Measurements from ENCODE around the gene ZDHHC16. TPM values are rescaled to one million over a fixed set of nuclear protein-coding genes. Genes with fewer than 3 reads are reported as not detected.
"Not testable (repeated sequence)": the region's sequence is repeated elsewhere in the genome, so short reads cannot be mapped to it uniquely, and the experiment has no call there.

The ZDHHC16 gene
- total RNA-seq = 28.0 TPM
- long read RNA-seq, transcript ZDHHC16-202 (10 exons, 1,718 nt) = minor isoform, 28 of 156 reads
- long read RNA-seq, transcript ZDHHC16-203 (10 exons, 1,647 nt) = minor isoform, 5 of 156 reads
- long read RNA-seq, transcript ZDHHC16-206 (11 exons, 1,798 nt) = major isoform, 49 of 156 reads
- long read RNA-seq, partial matches to known transcripts = 27 of 156 reads
- long read RNA-seq, other reads (novel, unspliced or antisense) = 39 of 156 reads

DNA sequence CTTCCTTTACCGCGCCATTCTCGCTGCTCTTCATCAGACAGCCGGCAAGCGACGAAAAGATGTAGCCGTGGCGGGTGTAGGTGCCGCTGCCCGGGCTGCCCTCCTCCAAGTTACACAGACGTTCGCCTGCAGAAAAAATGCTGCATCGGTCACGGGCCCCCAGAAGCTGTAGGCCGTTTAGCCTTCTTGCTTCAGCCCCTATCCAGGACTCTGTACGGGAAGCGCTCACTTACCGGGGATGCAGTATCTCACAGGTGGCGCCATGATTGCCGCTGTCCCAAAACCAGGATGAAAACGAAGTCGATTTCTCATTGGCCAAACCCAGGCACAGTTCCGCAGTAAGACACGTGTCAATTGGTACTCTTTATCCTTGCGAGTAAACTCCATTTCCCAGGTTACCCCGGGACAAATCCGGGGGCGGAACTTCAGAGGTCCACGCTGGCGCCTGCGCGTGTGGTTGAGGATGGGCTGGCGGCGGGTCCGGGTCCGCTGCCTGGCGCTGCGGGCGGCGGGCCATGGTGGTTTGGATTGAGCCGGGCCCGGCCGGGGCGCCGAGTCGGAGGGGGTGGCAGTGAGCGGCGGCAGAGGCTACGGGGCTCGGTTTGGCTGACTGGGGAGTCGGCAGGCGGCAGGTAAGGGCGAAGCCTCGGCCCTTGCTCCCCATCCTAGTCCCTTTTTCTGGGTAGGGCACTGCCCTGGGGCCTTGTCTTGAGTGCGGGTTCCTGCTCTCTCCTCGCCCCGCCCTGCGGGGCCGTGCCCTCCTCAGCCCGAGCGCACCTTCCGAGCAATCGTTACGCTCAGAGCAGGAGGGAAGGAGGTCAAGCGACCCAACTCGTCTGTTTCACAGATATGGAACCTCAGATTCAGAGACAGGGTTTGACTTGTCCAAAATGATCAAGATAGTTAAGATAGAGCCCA, at the start of gene ZDHHC16, which contains the start of gene EXOSC1:
ZDHHC16 (plus strand) TSS at position 454 of the 918 bp plus-strand sequence. CDS start 5,501 bp downstream, outside the sequence.
EXOSC1 (minus strand) TSS at position 285 of the 918 bp plus-strand sequence; CDS start at position 264, 21 bp downstream.
- DNase-seq (ENCODE audit: low spot score) = peak; percentile 95

DNA sequence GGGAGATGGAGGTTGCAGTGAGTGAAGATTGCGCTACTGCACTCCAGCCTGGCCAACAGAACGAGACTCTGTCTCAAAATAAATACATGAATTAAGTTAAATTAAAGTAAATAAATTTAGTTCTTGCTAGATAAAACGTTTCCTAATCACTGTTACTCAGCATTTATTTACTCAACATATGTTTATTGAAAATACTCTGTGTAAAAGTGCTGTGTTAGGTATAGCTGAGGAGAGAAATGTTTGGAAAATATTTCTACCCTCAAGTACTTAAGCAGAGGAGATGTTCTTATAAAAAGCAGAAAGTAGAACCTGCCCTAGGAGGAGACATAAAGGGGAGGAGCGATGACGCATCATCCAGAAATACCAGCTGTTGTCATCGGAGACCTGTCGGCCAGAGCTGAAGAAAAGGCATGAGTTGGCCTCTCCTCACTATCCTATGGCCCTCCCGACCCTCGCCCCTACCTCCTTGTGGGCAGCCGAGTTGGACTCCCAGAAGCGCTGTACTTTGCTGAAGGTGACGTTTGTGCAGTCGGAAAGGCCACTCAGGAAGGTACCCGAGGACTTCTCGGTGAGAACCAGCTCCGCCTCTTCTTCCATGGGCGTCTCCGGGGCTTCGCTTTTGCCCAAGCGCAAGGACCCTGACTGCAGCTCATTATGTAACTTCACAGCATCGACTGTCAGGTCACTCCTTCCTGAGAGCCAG, 46.0 kb upstream of the ZDHHC16 start:
- no peak for DNase-seq (ENCODE audit: low spot score)

DNA sequence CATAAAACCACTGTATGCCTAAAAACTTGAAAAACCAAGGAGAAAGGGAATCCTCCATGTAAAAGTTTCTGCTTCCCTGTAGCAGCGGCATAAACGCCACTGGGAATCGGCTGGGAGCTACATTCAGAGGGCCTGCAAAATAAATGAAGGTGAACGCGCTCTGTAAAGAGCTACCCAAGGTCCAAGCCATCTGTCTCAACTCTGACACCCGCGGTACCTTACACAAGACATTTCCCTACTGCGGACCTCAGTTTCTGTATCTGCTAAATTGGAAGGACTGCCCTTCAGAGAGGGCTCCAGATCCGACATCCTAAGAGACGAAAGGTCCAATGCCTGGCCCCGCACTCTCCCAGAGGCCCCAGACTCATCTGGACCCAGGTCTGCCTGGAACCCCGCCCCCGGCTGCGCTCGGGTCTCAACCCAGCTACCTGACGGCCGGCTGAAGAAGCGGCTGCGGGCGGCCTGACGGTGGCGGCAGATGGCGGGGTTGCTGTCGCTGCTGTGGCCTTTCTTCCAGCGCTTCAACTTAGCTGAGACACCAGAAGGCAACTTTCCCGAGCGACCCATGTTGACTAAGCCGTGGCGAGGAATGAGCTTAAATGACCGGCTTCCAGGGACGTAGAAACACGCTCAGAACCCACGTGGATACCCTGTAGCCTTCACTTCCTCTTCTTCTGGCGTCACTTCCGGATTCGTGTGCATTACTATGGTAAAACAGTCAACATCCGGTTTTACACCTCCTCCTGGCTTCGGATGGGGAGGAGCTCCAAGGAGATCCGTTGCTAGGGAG, 45.1 kb upstream of the ZDHHC16 start, which contains the start of gene RRP12:
RRP12 (minus strand) TSS at position 676 of the 790 bp plus-strand sequence; CDS start at position 567, 109 bp downstream.
- no peak for DNase-seq (ENCODE audit: low spot score)

DNA sequence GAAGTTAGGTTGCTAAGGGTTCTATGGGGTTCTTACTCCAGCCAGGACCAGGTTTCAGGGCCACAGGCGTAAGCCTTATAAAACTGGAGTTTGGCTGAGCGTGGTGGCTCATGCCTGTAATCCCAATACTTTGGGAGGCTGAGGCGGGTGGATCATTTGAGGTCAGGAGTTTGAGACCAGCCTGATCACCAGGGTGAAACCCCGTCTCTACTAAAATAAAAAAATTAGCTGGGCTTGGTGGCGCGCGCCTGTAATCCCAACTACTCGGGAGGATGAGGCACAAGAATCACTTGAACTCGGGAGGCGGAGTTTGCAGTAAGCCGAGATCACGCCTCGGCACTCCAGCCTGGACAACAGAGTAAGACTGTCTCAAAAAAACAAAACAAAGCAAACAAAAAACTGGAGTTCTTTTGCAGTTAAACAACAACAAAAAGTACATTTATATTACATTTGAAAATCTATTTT, 44.5 kb upstream of the ZDHHC16 start:
- DNase-seq (ENCODE audit: low spot score) = no peak

- DNase-seq (ENCODE audit: low spot score) = no peak
Observed at GRCh38 chr10:97404044-97404443, 41.9 kb upstream of the ZDHHC16 start.

DNA sequence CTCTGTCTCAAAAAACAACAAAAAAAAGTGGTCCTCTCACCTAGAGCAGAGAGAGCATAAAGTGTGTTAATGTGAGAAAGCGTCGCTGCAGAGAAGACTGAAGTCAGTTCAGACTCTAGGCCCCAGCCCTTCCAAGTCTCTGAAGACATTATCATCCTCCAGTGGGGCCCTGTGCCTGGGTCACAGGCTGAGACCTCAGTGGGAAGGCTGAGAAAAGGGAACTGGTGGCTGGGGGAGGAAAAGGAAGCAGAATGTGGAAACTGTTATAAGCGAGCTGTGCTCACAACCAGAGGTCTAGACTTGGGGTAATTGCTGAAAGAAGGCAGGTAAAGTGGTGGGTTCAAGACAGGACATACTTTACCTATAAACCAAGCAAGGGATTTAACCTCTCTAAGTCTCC, 39.9 kb upstream of the ZDHHC16 start:
- no peak for DNase-seq (ENCODE audit: low spot score)

- not testable (repeated sequence) for DNase-seq (ENCODE audit: low spot score)
Observed at GRCh38 chr10:97406483-97406882, 39.5 kb upstream of the ZDHHC16 start.

GRCh38 chr10:97407211-97407951, 38.6 kb upstream of the ZDHHC16 start:
- DNase-seq (ENCODE audit: low spot score) = no peak

DNA sequence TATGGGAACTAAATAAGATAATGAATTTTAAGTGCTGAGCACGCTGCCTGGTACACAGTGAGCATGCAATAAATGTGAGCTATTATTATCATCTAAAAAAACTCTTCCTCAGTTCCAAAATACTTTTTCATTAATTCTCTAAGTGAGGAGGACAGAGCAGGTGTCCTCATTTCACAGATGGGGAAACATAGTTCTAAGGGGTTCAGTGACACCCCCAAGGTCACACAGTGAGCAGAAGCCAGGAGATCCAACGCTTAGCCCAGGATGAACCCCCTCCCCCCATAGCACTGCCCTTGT, 38.1 kb upstream of the ZDHHC16 start:
- DNase-seq (ENCODE audit: low spot score) = no peak

DNA sequence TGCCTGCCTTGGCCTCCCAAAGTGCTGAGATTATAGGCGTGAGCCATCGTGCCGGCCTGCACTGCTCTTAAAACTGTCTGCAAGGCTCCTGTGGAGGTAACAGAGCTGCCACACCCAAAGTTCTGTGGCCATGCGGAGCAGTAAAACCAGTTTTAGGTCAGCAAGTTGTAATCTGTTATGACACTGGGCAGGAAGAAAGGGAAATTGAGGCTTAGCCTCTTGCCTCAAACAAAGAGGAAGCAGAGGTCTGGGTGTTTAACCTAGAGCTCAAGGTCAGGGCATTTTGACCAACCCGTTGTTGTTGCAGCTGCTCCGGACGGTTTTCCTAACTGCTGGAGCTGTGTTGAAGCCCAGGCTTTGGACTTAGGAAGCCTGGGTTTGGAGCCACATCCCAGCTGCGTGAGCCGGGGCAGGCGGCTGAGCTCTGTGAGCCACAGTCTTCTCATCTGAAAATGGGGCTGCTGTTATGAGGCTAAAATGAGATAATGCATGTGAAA, 37.4 kb upstream of the ZDHHC16 start:
- no peak for DNase-seq (ENCODE audit: low spot score)

DNA sequence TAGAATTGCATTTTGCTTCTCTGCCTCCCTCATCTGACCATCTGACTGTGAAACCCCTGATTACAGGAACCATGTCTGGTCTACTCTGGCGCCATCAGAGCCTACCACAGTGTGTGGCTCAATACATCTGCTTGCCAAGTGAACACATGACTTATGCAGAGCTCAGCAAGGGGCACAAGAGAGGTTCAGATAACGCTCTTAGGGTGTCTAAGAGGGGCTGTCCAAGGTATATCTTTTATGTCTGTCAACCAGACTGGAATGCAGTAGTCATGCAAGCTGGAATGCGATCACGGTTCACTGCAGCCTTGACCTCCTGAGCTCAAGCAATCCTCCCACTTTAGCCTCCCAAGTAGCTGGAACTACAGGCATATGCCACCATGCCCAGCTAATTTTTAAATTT, 34.6 kb upstream of the ZDHHC16 start:
- no peak for DNase-seq (ENCODE audit: low spot score)

- no peak for DNase-seq (ENCODE audit: low spot score)
Observed at GRCh38 chr10:97412891-97413304, 33.1 kb upstream of the ZDHHC16 start.

- no peak for DNase-seq (ENCODE audit: low spot score)
Observed at GRCh38 chr10:97416565-97416964, 29.4 kb upstream of the ZDHHC16 start.

DNA sequence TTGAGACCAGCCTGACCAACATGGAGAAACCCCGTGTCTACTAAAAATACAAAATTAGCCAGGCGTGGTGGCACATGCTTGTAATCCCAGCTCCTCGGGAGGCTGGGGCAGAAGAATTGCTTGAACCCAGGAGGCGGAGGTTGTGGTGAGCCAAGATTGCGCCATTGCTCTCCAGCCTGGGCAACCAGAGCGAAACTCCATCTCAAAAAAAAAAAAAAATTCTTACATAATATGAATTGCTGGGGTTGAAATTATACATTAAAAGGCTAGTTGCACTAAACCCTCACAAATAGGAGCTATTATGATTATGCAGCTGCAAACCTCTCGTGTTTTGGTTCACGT, 22.2 kb upstream of the ZDHHC16 start:
- not testable (repeated sequence) for DNase-seq (ENCODE audit: low spot score)

- DNase-seq (ENCODE audit: low spot score) = peak; percentile 99
Observed at GRCh38 chr10:97425964-97426775, 19.8 kb upstream of the ZDHHC16 start, which contains the start of gene PGAM1. Gene PGAM1 (plus strand): TSS chr10:97426191. CDS start chr10:97426308, 117 bp downstream.

- no peak for DNase-seq (ENCODE audit: low spot score)
Observed at GRCh38 chr10:97426776-97427570, 19.0 kb upstream of the ZDHHC16 start.

DNA sequence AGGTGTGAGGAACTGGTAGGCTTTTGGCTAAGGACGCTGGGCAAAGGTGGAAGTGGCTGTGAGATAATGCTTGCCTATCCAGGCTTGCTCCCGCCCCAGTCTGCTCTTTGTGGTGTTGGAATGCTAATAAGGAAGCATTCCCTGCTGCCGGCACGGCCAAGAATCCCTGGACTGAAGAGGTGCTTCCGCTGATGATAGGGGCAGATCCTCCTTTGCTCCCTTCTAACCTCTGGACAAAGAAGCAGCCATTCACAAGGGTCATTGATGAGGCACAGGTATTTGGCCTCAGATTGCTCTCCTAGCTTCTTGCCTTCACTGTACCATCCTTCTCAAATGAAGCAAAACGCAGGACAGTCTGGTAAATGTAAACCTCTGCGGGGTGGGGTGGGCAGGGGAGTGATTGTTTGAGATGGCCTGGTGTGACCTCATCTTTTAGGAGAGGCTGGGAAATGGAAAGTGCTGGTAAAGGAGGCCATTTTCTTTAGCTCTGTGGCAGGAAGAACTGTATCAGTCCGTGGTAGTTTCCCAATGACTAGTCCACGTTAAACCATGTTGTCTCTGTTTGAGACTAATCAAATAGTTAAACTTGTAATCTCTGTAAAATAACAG, 18.3 kb upstream of the ZDHHC16 start:
- DNase-seq (ENCODE audit: low spot score) = no peak

- DNase-seq (ENCODE audit: low spot score) = no peak
Observed at GRCh38 chr10:97428572-97428981, 17.4 kb upstream of the ZDHHC16 start.
